HepG2 (cell line): ENCODE results near the gene NUDT3. TPM values are rescaled to one million over a fixed set of nuclear protein-coding genes. Genes with fewer than 3 reads are reported as not detected.

Source experiments
- ARNT ChIP-seq: fragments of 450-650 bp; IDR thresholded peaks from 2 replicates; pipeline ENCODE4 v1.6.1; 2017
- ATF7-NPFF ChIP-seq: sonication (generic); formaldehyde crosslinking; IDR thresholded peaks from 2 replicates; pipeline ENCODE4 v1.8.1; 2023; ENCODE audit warnings: mild to moderate bottlenecking, low read depth, missing genetic modification reagents, moderate library complexity
- CBX2 ChIP-seq, 2 experiments: fragments of 200-600 bp in 1 of 2; sonication (generic); formaldehyde crosslinking in 1 of 2; IDR thresholded peaks; 2 replicates each; pipeline versions ENCODE4 v1.7.0 to v1.8.1; 2018 to 2022; ENCODE audit warnings: low read depth in 2 of 2, low read length in 1 of 2, mild to moderate bottlenecking in 1 of 2, missing genetic modification reagents in 1 of 2
- CENPX ChIP-seq: sonication (generic); formaldehyde crosslinking; IDR thresholded peaks from 2 replicates; pipeline ENCODE4 v1.9.0; 2021; ENCODE audit warnings: mild to moderate bottlenecking, missing genetic modification reagents, moderate library complexity
- CREB1 ChIP-seq, 2 experiments: fragments of 450-650 bp in 1 of 2; IDR thresholded peaks; 2 replicates each; pipeline ENCODE4 v1.6.1; 2016 to 2017; ENCODE audit warnings: control low read depth in 1 of 2, mild to moderate bottlenecking in 1 of 2, missing compliant biosample characterization in 1 of 2, missing genetic modification characterization in 1 of 2
- ETV6 ChIP-seq: sonication (generic); formaldehyde crosslinking; conservative IDR thresholded peaks from 2 replicates; pipeline ENCODE4 v1.4.0; 2020; ENCODE audit warnings: missing genetic modification reagents
- FLYWCH1 ChIP-seq: sonication (generic); formaldehyde crosslinking; IDR thresholded peaks from 2 replicates; pipeline ENCODE4 v1.8.1; 2023; ENCODE audit warnings: mild to moderate bottlenecking, missing genetic modification reagents
- FOXA3 ChIP-seq: IDR thresholded peaks from 2 replicates; pipeline ENCODE4 v1.6.1; 2016; ENCODE audit warnings: missing genetic modification reagents, missing compliant biosample characterization
- HOXA3 ChIP-seq: sonication (generic); formaldehyde crosslinking; IDR thresholded peaks from 2 replicates; pipeline ENCODE4 v1.5.0; 2020; ENCODE audit warnings: missing genetic modification reagents
- PLSCR1 ChIP-seq: sonication (generic); formaldehyde crosslinking; IDR thresholded peaks from 2 replicates; pipeline ENCODE4 v1.5.0; 2020; ENCODE audit warnings: missing genetic modification reagents, mild to moderate bottlenecking, borderline replicate concordance
- ZNF280B ChIP-seq: sonication (generic); formaldehyde crosslinking; IDR thresholded peaks from 2 replicates; pipeline ENCODE4 v1.5.0; 2020; ENCODE audit warnings: missing genetic modification reagents, mild to moderate bottlenecking, borderline replicate concordance
- ZNF432 ChIP-seq: sonication (generic); formaldehyde crosslinking; IDR thresholded peaks from 2 replicates; pipeline ENCODE4 v1.5.0; 2020; ENCODE audit warnings: missing genetic modification reagents, mild to moderate bottlenecking, borderline replicate concordance
- ZNF792 ChIP-seq: IDR thresholded peaks from 2 replicates; pipeline ENCODE4 v1.6.1; 2016
- ZSCAN29 ChIP-seq: sonication (generic); formaldehyde crosslinking; conservative IDR thresholded peaks from 2 replicates; pipeline ENCODE4 v1.4.0; 2020; ENCODE audit warnings: mild to moderate bottlenecking, missing genetic modification reagents
- polyA plus RNA-seq, 8 experiments: library from polyadenylated mRNA; depleted of rRNA in 3 of 8; stranded (reverse) in 7 of 8; unstranded in 1 of 8; fragments of >200 nt; fragmentation: Illumina TruSeq in 4 of 8; extraction: Trizol in 4 of 8; gene quantifications; 2 replicates each; pipeline versions ENCODE4 v1.2.1 to v1.2.3, GENCODE V29; 2011 to 2016; ENCODE audit warnings: low read depth in 4 of 8, missing spikeins in 1 of 8, mixed read lengths in 1 of 8; ENCODE audit not compliant: insufficient read depth in 1 of 8
- total RNA-seq, 5 experiments: library from RNA; depleted of rRNA; stranded (reverse); fragments of >200 nt; fragmentation: Illumina TruSeq; extraction: Trizol; gene quantifications; 2 replicates each; pipeline ENCODE4 v1.2.3, GENCODE V29; 2016; ENCODE audit warnings: low read depth in 1 of 5
- TF ChIP-seq, protein P1 (sequence below): fragments of 450-650 bp; IDR thresholded peaks from 2 replicates; pipeline ENCODE4 v1.6.1; 2016
- TF ChIP-seq, protein P2 (sequence below): sonication (generic); formaldehyde crosslinking; conservative IDR thresholded peaks from 2 replicates; pipeline ENCODE4 v1.8.0; 2022; ENCODE audit warnings: mild to moderate bottlenecking, moderate library complexity, missing genetic modification reagents
- TF ChIP-seq, protein P3 (sequence below): IDR thresholded peaks from 2 replicates; pipeline ENCODE4 v1.6.1; 2016; ENCODE audit warnings: low read depth, control low read depth
- TF ChIP-seq, protein P4 (sequence below): sonication (generic); formaldehyde crosslinking; IDR thresholded peaks from 2 replicates; pipeline ENCODE4 v1.5.1; 2020; ENCODE audit warnings: missing genetic modification reagents, mild to moderate bottlenecking, borderline replicate concordance

NUDT3 gene
- total and polyA plus RNA-seq, 2 of the 13 experiments (the other 11 are each of a cell fraction or from before 2014, with no cell fraction given): 20.2 to 20.6 TPM

- TF ChIP-seq CENPX (CRISPR knock-in tag): no peak
- no peak for TF ChIP-seq ETV6 (CRISPR knock-in tag)
- TF ChIP-seq HOXA3 (CRISPR knock-in tag): peak; percentile 99
- TF ChIP-seq, protein P1, sequence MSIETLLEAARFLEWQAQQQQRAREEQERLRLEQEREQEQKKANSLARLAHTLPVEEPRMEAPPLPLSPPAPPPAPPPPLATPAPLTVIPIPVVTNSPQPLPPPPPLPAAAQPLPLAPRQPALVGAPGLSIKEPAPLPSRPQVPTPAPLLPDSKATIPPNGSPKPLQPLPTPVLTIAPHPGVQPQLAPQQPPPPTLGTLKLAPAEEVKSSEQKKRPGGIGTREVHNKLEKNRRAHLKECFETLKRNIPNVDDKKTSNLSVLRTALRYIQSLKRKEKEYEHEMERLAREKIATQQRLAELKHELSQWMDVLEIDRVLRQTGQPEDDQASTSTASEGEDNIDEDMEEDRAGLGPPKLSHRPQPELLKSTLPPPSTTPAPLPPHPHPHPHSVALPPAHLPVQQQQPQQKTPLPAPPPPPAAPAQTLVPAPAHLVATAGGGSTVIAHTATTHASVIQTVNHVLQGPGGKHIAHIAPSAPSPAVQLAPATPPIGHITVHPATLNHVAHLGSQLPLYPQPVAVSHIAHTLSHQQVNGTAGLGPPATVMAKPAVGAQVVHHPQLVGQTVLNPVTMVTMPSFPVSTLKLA: no peak
- TF ChIP-seq, protein P2, sequence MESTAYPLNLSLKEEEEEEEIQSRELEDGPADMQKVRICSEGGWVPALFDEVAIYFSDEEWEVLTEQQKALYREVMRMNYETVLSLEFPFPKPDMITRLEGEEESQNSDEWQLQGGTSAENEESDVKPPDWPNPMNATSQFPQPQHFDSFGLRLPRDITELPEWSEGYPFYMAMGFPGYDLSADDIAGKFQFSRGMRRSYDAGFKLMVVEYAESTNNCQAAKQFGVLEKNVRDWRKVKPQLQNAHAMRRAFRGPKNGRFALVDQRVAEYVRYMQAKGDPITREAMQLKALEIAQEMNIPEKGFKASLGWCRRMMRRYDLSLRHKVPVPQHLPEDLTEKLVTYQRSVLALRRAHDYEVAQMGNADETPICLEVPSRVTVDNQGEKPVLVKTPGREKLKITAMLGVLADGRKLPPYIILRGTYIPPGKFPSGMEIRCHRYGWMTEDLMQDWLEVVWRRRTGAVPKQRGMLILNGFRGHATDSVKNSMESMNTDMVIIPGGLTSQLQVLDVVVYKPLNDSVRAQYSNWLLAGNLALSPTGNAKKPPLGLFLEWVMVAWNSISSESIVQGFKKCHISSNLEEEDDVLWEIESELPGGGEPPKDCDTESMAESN (CRISPR knock-in tag): peak; percentile 82
- TF ChIP-seq PLSCR1 (CRISPR knock-in tag): no peak
- TF ChIP-seq ZSCAN29 (CRISPR knock-in tag): peak; percentile 80
- peak; percentile 83 for TF ChIP-seq ATF7-NPFF
- TF ChIP-seq, protein P3, sequence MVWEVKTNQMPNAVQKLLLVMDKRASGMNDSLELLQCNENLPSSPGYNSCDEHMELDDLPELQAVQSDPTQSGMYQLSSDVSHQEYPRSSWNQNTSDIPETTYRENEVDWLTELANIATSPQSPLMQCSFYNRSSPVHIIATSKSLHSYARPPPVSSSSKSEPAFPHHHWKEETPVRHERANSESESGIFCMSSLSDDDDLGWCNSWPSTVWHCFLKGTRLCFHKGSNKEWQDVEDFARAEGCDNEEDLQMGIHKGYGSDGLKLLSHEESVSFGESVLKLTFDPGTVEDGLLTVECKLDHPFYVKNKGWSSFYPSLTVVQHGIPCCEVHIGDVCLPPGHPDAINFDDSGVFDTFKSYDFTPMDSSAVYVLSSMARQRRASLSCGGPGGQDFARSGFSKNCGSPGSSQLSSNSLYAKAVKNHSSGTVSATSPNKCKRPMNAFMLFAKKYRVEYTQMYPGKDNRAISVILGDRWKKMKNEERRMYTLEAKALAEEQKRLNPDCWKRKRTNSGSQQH (CRISPR knock-in tag): peak; percentile 63
- TF ChIP-seq CREB1 (IDR thresholded peaks at IDR 0.05): peak; percentile 55; the same call in 1 of the 2 replicates
- no peak for TF ChIP-seq CREB1 (CRISPR knock-in tag; IDR thresholded peaks at IDR 0.05)
- TF ChIP-seq, protein P4, sequence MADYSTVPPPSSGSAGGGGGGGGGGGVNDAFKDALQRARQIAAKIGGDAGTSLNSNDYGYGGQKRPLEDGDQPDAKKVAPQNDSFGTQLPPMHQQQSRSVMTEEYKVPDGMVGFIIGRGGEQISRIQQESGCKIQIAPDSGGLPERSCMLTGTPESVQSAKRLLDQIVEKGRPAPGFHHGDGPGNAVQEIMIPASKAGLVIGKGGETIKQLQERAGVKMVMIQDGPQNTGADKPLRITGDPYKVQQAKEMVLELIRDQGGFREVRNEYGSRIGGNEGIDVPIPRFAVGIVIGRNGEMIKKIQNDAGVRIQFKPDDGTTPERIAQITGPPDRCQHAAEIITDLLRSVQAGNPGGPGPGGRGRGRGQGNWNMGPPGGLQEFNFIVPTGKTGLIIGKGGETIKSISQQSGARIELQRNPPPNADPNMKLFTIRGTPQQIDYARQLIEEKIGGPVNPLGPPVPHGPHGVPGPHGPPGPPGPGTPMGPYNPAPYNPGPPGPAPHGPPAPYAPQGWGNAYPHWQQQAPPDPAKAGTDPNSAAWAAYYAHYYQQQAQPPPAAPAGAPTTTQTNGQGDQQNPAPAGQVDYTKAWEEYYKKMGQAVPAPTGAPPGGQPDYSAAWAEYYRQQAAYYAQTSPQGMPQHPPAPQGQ: no peak
- TF ChIP-seq ZNF432 (CRISPR knock-in tag): no peak
- peak; percentile 48 for TF ChIP-seq FOXA3
- no peak for TF ChIP-seq FLYWCH1 (CRISPR knock-in tag)
- TF ChIP-seq ZNF280B (CRISPR knock-in tag): peak; percentile 70; the same call in 1 of the 2 replicates
- no peak for TF ChIP-seq ARNT
- TF ChIP-seq ZNF792: peak; percentile 93; the same call in 1 of the 2 replicates
- no peak for TF ChIP-seq CBX2 (IDR thresholded peaks at IDR 0.05; ENCODE audit: low read depth, low read length)
- TF ChIP-seq CBX2 (CRISPR knock-in tag; IDR thresholded peaks at IDR 0.05; ENCODE audit: low read depth): no peak
Measured at GRCh38 chr6:34392497-34393190, at the start of gene NUDT3 (continued).
